Neural cell (in vitro differentiated cells): ENCODE measurements around the gene ABCB6. TPM values are rescaled to one million over a fixed set of nuclear protein-coding genes. Genes with fewer than 3 reads are reported as not detected.

Source experiments
- H2AFZ ChIP-seq: fragments of 200-600, 300-800 bp; sonication (generic), shearing (Covaris generic); 2 replicates; pipeline ENCODE4 v1.6.0; 2014; ENCODE audit warnings: low read depth, mild to moderate bottlenecking, antibody characterized with exemption, low read length, moderate library complexity
- H3F3A ChIP-seq: fragments of 200-600 bp; shearing (Covaris generic); 2 replicates; pipeline ENCODE4 v1.6.1; 2016; ENCODE audit warnings: mild to moderate bottlenecking, moderate library complexity, mixed read lengths, antibody characterized with exemption, low read length; ENCODE audit not compliant: insufficient read depth, poor library complexity, severe bottlenecking
- H3K27ac ChIP-seq: fragments of 200-600, 300-800 bp; sonication (generic), shearing (Covaris generic); 2 replicates; pipeline ENCODE4 v1.5.1; 2014; ENCODE audit warnings: mild to moderate bottlenecking, low read length, moderate library complexity
- H3K27me3 ChIP-seq: fragments of 300-800, 200-600 bp; sonication (generic), shearing (Covaris generic); 2 replicates; pipeline ENCODE4 v1.6.0; 2014; ENCODE audit warnings: mild to moderate bottlenecking, low read depth, low read length, moderate library complexity; ENCODE audit not compliant: insufficient read depth
- H3K36me3 ChIP-seq: fragments of 300-800, 200-600 bp; sonication (generic), shearing (Covaris generic); 2 replicates; pipeline ENCODE4 v1.5.1; 2014; ENCODE audit warnings: mild to moderate bottlenecking, antibody characterized with exemption, low read length, moderate library complexity; ENCODE audit not compliant: insufficient read depth
- H3K4me2 ChIP-seq: fragments of 300-800, 200-600 bp; sonication (generic), shearing (Covaris generic); 2 replicates; pipeline ENCODE4 v1.6.0; 2014; ENCODE audit warnings: mild to moderate bottlenecking, low read length
- H3K4me3 ChIP-seq: fragments of 300-800, 200-600 bp; sonication (generic), shearing (Covaris generic); 2 replicates; pipeline ENCODE4 v1.5.1; 2014; ENCODE audit warnings: mild to moderate bottlenecking, low read length, moderate library complexity
- H3K79me2 ChIP-seq: fragments of 200-600 bp; shearing (Covaris generic); replicated peaks from 2 replicates; pipeline ENCODE4 v1.6.0; 2014; ENCODE audit warnings: mild to moderate bottlenecking, low read length, moderate library complexity; ENCODE audit not compliant: insufficient read depth
- H3K9ac ChIP-seq: fragments of 300-800, 200-600 bp; sonication (generic), shearing (Covaris generic); 2 replicates; pipeline ENCODE4 v1.6.1; 2016; ENCODE audit warnings: mild to moderate bottlenecking, low read length, mixed read lengths
- H3K9me2 ChIP-seq: fragments of 200-600 bp; shearing (Covaris generic); 2 replicates; pipeline ENCODE4 v1.6.1; 2016; ENCODE audit warnings: mild to moderate bottlenecking, low read length, mixed read lengths; ENCODE audit not compliant: insufficient read depth
- H3K9me3 ChIP-seq: fragments of 200-600, 300-800 bp; sonication (generic), shearing (Covaris generic); 2 replicates; pipeline ENCODE4 v1.6.1; 2016; ENCODE audit warnings: mild to moderate bottlenecking, mixed run types, low read length, moderate library complexity, mixed read lengths
- H4K20me1 ChIP-seq: fragments of 200-600 bp; shearing (Covaris generic); 2 replicates; pipeline ENCODE4 v1.6.1; 2016; ENCODE audit warnings: mild to moderate bottlenecking, mixed run types; ENCODE audit not compliant: insufficient read depth
- CTCF ChIP-seq: fragments of 450-650 bp; IDR thresholded peaks from 2 replicates; pipeline ENCODE4 v1.5.1; 2014; ENCODE audit warnings: antibody characterized with exemption, mild to moderate bottlenecking, moderate library complexity; ENCODE audit not compliant: poor library complexity, severe bottlenecking
- EP300 ChIP-seq: fragments of 450-650 bp; conservative IDR thresholded peaks from 2 replicates; pipeline ENCODE4 v1.6.1; 2014; ENCODE audit warnings: antibody characterized with exemption, mild to moderate bottlenecking, moderate library complexity; ENCODE audit not compliant: poor library complexity, severe bottlenecking
- EZH2 ChIP-seq: fragments of 200-600, 300-800 bp; shearing (Covaris generic), sonication (generic); IDR thresholded peaks from 2 replicates; pipeline ENCODE4 v1.6.1; 2014; ENCODE audit warnings: antibody characterized with exemption, low read length, borderline replicate concordance, mild to moderate bottlenecking; ENCODE audit not compliant: insufficient read depth, poor library complexity, severe bottlenecking
- MXI1 ChIP-seq: fragments of 450-650 bp; conservative IDR thresholded peaks from 2 replicates; pipeline ENCODE4 v1.6.1; 2014; ENCODE audit warnings: antibody characterized with exemption, mild to moderate bottlenecking; ENCODE audit not compliant: poor library complexity, severe bottlenecking
- POLR2AphosphoS5 ChIP-seq: IDR thresholded peaks from 2 replicates; pipeline ENCODE4 v1.6.1; 2012
- RAD21 ChIP-seq: fragments of 450-650 bp; conservative IDR thresholded peaks from 2 replicates; pipeline ENCODE4 v1.6.1; 2014; ENCODE audit warnings: antibody characterized with exemption, mild to moderate bottlenecking, moderate library complexity
- REST ChIP-seq: IDR thresholded peaks from 2 replicates; pipeline ENCODE4 v1.6.1; 2012; ENCODE audit warnings: borderline replicate concordance
- SMC3 ChIP-seq: fragments of 450-650 bp; conservative IDR thresholded peaks from 2 replicates; pipeline ENCODE4 v1.6.1; 2014; ENCODE audit warnings: antibody characterized with exemption, mild to moderate bottlenecking, moderate library complexity; ENCODE audit not compliant: poor library complexity
- TAF1 ChIP-seq: IDR thresholded peaks from 2 replicates; pipeline ENCODE4 v1.6.1; 2012; ENCODE audit warnings: low read depth
- polyA plus RNA-seq: library from polyadenylated mRNA; depleted of rRNA; stranded (reverse); fragments of >200 nt; gene quantifications from 2 replicates; pipeline ENCODE4 v1.2.3, GENCODE V29; 2014

ABCB6 gene
- polyA plus RNA-seq, 1 donor from 2014 or later: 28.1 TPM

GRCh38 chr2:219245148-219245898, 26.6 kb upstream of the ABCB6 start, which contains the start of the genes GLB1L and STK16:
Gene GLB1L (minus strand): TSS chr2:219245444. CDS start chr2:219243573, 1,871 bp downstream.
Gene STK16 (plus strand): TSS chr2:219245479. CDS start chr2:219246000, 521 bp downstream.
- H3K4me2 ChIP-seq: peak within 1 kb of the TSS; percentile 99
- H3K36me3 ChIP-seq: peaks cover 8% of the 10 kb centered on the region
- H2AFZ ChIP-seq: peak within 1 kb of the TSS; percentile 81
- H3K27me3 ChIP-seq: no peaks in the 10 kb centered on the region
- peak within 1 kb of the TSS; percentile 81 for H3K27ac ChIP-seq
- H3K4me3 ChIP-seq: peak within 1 kb of the TSS; percentile 85
- peaks cover 12% of the 10 kb centered on the region for H3K79me2 ChIP-seq
- no peaks in the 10 kb centered on the region for H4K20me1 ChIP-seq
- H3K9ac ChIP-seq: peak within 1 kb of the TSS; percentile 97
- no peaks in the 10 kb centered on the region for H3F3A ChIP-seq
- TF ChIP-seq RAD21 (no peak), REST (no peak), POLR2AphosphoS5 (peak; percentile 90), SMC3 (peak; percentile 56), EZH2 (no peak), TAF1 (peak; percentile 64), MXI1 (peak; percentile 87), CTCF (no peak), EP300 (peak; percentile 69)
- no peaks in the 10 kb centered on the region for H3K9me2 ChIP-seq
- H3K9me3 ChIP-seq: no peaks in the 10 kb centered on the region

DNA sequence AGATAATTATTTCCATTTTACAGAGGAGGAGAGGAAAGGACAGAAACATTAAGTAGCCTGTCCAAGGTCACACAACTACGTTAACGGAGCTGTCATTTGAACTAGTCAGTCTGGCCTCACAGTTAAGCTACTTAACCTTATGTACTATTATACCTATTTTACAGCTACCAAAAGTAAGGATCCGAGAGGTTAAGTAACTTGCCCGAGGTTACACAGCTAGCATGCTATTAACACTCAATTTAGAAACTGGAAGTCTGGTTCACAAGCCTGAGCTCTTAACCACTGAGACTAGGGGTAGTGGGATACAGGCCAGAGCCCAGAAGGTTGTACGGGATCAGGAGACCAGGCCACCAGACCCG, 26.0 kb upstream of the ABCB6 start:
- Histone ChIP-seq H3F3A (no peaks in the 10 kb centered on the region), H3K79me2 (peaks cover 12% of the 10 kb centered on the region), H3K36me3 (peaks cover 8% of the 10 kb centered on the region), H3K9ac (peak overlapping the region; percentile 97), H3K27me3 (no peaks in the 10 kb centered on the region), H2AFZ (peak overlapping the region; percentile 81), H3K9me2 (no peaks in the 10 kb centered on the region), H3K27ac (peak overlapping the region; percentile 81), H4K20me1 (no peaks in the 10 kb centered on the region), H3K4me3 (peak overlapping the region; percentile 85), H3K9me3 (no peaks in the 10 kb centered on the region), H3K4me2 (peak overlapping the region; percentile 94)
- no peak for TF ChIP-seq SMC3
- no peak for TF ChIP-seq CTCF
- TF ChIP-seq TAF1: no peak
- TF ChIP-seq EZH2: no peak
- TF ChIP-seq REST: no peak
- TF ChIP-seq POLR2AphosphoS5: no peak
- TF ChIP-seq MXI1: no peak
- no peak for TF ChIP-seq EP300
- no peak for TF ChIP-seq RAD21
